T1000 (cell line): ENCODE results near the gene DLEU7.

Experiments
- DNase-seq: peaks from one replicate; lab custom pipeline; 2025; ENCODE audit warnings: mixed read lengths; lab: John Stamatoyannopoulos, UW

DLEU7 gene

GRCh38 chr13:50842990-50843256, 569 bp downstream of the DLEU7 start:
- no peak for DNase-seq

GRCh38 chr13:50842251-50842989, 1.1 kb downstream of the DLEU7 start:
- no peak for DNase-seq

- DNase-seq, result no peak
Observed at GRCh38 chr13:50841786-50842185, 1.7 kb downstream of the DLEU7 start.

GRCh38 chr13:50840284-50840683, 3.2 kb downstream of the DLEU7 start:
- DNase-seq, result no peak

GRCh38 chr13:50839828-50840227, 3.7 kb downstream of the DLEU7 start:
- DNase-seq, result no peak

- no peak for DNase-seq
Observed at GRCh38 chr13:50838701-50839100, 4.8 kb downstream of the DLEU7 start.

GRCh38 chr13:50838031-50838430, 5.5 kb downstream of the DLEU7 start:
- no peak for DNase-seq

GRCh38 chr13:50831512-50831911, 12.0 kb downstream of the DLEU7 start:
- no peak for DNase-seq

- DNase-seq, result no peak
Observed at GRCh38 chr13:50829896-50830295, 13.6 kb downstream of the DLEU7 start.

GRCh38 chr13:50829226-50829625, 14.3 kb downstream of the DLEU7 start:
- DNase-seq, result no peak

- no peak for DNase-seq
Observed at GRCh38 chr13:50826035-50826434, 17.5 kb downstream of the DLEU7 start.

GRCh38 chr13:50812242-50812641, 31.2 kb downstream of the DLEU7 start:
- DNase-seq, result no peak

GRCh38 chr13:50810998-50811397, 32.5 kb downstream of the DLEU7 start:
- DNase-seq, result no peak

- no peak for DNase-seq
Observed at GRCh38 chr13:50810468-50810867, 33.0 kb downstream of the DLEU7 start.

GRCh38 chr13:50809133-50810090, 34.1 kb downstream of the DLEU7 start:
- DNase-seq, result no peak

GRCh38 chr13:50805805-50806204, 37.7 kb downstream of the DLEU7 start:
- no peak for DNase-seq

GRCh38 chr13:50801087-50801931, 42.2 kb downstream of the DLEU7 start:
- no peak for DNase-seq

GRCh38 chr13:50800091-50800739, 43.3 kb downstream of the DLEU7 start:
- no peak for DNase-seq

GRCh38 chr13:50798923-50799322, 44.6 kb downstream of the DLEU7 start:
- DNase-seq, result no peak

GRCh38 chr13:50797091-50797490, 46.4 kb downstream of the DLEU7 start:
- no peak for DNase-seq

- no peak for DNase-seq
Observed at GRCh38 chr13:50796463-50796862, 47.0 kb downstream of the DLEU7 start.

- no peak for DNase-seq
Observed at GRCh38 chr13:50794226-50794625, 49.3 kb downstream of the DLEU7 start.
